GM18907 (cell line): ENCODE results near the gene ZNF827.

Source experiments
- ATAC-seq: cut with Tn5 transposase; IDR thresholded peaks from one replicate; pipeline ENCODE4 v1.9.1; 2021; ENCODE audit warnings: mild to moderate bottlenecking, moderate library complexity; ENCODE audit not compliant: unreplicated experiment

Gene ZNF827, protein sequence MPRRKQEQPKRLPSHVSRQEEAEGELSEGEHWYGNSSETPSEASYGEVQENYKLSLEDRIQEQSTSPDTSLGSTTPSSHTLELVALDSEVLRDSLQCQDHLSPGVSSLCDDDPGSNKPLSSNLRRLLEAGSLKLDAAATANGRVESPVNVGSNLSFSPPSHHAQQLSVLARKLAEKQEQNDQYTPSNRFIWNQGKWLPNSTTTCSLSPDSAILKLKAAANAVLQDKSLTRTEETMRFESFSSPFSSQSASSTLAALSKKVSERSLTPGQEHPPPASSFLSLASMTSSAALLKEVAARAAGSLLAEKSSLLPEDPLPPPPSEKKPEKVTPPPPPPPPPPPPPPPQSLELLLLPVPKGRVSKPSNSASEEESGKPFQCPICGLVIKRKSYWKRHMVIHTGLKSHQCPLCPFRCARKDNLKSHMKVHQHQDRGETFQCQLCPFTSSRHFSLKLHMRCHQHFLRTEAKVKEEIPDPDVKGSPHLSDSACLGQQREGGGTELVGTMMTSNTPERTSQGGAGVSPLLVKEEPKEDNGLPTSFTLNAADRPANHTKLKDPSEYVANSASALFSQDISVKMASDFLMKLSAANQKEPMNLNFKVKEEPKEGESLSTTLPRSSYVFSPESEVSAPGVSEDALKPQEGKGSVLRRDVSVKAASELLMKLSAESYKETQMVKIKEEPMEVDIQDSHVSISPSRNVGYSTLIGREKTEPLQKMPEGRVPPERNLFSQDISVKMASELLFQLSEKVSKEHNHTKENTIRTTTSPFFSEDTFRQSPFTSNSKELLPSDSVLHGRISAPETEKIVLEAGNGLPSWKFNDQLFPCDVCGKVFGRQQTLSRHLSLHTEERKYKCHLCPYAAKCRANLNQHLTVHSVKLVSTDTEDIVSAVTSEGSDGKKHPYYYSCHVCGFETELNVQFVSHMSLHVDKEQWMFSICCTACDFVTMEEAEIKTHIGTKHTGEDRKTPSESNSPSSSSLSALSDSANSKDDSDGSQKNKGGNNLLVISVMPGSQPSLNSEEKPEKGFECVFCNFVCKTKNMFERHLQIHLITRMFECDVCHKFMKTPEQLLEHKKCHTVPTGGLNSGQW

GRCh38 chr4:145938618-145939440, at the start of gene ZNF827:
Gene ZNF827 (minus strand): TSS chr4:145938823. CDS start chr4:145938407, 416 bp downstream.
- peak; percentile 38 for ATAC-seq

- ATAC-seq = no peak
These were observed 45.9 kb upstream of the ZNF827 start for GRCh38 chr4:145984563-145984962.

DNA sequence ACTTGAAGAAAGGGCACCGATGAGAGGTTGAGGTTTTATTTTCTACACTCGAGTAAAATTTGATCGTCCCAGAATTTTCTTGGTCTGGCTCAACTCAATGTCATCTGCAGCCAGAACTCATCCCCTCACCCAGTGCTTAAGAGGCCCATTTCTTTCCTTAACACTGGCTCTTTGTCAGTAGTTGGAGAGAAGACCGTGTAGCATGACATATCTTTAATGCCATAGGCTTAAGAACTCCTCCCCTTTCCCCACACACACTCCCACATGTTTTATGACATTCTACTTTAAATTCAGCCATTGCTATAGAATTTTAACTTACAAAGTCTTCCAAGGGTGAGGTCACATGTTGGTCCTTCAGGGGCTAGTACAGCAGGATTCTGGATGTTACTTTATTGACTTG, 44.2 kb upstream of the ZNF827 start:
- no peak for ATAC-seq

- ATAC-seq = no peak
These were observed 40.5 kb upstream of the ZNF827 start for GRCh38 chr4:145979160-145979559.

GRCh38 chr4:145976680-145977079, 38.1 kb upstream of the ZNF827 start:
- ATAC-seq = no peak

- ATAC-seq = no peak
These were observed 21.4 kb upstream of the ZNF827 start for GRCh38 chr4:145960012-145960411.

DNA sequence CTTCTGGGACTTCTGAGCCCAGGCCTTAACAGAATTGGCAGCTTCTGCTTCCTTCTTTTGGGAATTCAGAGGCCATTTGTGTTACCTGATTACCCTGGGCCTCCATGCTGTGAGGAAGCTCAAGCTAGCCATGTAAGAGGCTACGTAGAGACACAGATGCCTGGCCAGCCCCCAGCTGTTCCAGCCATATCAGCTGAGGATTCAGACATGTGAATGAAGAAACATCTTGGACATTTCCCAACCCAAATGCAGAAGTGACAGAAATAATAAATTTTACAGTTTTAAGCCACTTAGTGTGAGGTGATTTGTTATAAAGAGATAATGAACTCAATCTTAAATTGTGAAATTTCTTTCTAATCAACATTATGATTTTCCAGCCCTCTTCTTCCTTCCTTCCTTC, 18.7 kb upstream of the ZNF827 start:
- no peak for ATAC-seq

GRCh38 chr4:145956288-145956890, 17.8 kb upstream of the ZNF827 start:
- peak; percentile 56 for ATAC-seq

- ATAC-seq = no peak
These were observed 16.3 kb upstream of the ZNF827 start for GRCh38 chr4:145954924-145955339.

DNA sequence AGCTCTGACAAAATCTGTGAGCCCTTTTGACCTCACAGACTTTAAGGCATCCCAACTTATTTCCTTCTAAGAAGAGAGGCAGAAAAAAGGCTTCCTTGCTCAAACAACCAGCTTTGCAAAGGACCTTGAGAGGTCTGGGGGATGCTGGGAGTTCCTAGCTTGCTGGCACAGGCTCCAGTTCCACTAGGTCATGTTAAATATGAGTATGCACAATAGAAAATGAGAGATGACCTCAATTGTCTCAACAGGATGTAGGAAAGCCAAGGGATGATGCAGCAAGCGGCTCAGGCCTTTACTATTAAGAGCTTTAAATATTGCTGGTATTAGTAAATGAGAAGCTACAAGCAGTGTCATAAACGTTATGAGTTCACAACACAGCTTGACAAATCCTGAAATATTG, 13.3 kb upstream of the ZNF827 start:
- no peak for ATAC-seq

- ATAC-seq = no peak
These were observed 7.0 kb upstream of the ZNF827 start for GRCh38 chr4:145945431-145946155.

DNA sequence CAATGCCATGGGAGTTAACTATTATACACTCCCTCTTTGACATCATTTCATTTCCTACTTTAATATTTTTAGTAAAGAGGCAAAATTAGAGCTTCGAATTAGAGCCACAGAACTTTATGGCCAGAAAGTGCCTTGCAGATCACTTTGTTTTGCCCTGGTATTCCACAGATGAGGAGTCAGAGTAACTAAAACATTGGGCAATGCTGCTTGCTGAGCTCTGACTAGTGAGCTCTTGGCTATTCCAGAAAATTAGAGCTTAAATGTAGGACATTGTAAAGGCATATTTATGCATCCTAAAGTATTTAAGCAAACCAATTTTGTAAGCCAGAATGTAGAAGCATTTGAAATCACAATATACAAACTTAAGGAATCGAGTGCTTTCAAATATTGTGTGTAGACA, 6.3 kb upstream of the ZNF827 start:
- ATAC-seq = no peak

- no peak for ATAC-seq
These were observed 1.2 kb upstream of the ZNF827 start for GRCh38 chr4:145939856-145940255.

- no peak for ATAC-seq
These were observed 773 bp upstream of the ZNF827 start for GRCh38 chr4:145939441-145939750.

- ATAC-seq = peak; percentile 20
These were observed 532 bp downstream of the ZNF827 start for GRCh38 chr4:145937971-145938611.

DNA sequence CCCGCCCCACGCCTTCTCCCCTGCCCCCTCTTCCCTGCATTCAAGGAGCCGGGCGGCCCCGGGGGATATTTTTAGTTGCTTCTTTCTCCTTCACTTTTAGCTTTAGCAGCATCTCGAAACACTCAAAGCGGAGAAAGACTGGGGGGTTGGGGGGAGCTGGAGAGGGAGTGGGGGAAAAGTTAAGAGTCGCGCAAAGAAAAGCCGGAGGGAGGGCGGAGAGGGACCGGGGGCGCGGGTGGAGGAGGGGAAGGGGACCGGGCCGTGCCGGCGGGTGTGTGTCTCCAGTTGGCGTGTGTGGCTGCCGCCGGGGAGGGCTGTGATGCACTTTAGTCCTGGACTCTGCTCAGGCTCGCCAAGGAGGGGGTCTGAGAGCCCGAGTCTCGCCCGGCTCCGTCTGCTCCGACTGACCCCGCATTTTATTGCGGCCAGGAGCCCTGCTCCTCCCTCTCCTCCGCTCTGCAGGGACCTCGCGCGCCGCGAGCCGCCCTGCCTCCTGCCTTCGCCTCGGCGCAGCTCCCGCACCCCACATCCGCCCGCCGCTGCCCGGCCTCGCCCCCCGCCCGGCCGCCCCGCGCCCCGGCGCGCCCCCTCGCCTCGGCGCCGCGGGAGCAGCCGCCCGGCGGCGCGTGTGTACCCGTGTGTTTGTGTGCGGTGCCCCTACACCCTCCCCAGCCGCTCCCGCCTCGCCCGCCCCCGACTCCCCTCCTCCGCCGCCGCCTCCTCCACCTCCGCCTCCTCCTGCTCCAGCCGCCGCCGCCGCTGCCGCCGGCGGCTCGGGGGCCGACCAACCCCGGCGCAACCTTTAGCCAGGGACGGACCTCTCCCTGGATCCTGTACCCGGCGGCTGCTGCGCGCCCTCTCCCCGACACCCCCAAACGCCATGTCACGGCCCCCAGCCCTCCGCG, 1.4 kb downstream of the ZNF827 start:
- ATAC-seq = peak; percentile 21

DNA sequence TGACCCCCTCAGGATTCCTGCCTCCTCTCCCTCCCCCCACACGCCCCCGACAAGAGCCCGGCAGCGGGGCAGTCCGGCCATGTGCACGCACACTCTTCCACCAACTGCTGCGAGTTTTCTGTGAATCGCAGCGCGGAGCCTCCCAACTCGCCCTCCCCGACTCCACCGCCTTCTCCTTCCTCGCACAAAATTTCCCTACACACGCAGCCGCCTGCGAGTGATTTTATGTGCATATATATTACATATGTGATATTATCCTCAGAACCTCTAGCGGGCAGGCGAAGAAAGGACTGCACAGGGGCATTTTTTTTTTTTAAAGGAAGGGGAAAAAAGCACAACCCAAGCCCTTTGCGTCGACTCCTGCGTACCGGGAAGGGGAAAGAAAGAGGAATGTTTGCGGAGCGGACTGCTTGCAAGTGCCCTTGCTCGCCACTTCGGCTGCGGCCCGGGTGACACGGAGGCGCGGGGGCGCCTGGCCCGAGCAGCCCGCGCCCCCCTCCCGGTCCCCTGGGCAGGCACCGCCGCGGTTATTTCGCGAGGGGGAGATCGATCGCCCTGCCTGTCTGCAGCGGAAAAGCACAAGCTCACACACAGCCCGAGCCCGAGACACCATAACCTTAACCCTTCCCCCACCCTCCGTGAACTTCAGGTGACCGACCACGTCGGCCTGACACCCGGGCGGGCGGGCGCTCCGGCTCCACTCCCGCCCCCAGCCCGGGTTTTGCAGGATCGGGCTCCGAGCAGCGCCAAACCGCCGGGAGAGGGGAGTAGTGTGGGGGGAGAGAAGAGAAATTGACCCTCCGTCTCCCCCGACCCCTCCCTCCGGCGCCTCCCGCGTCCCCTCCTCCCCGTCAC, 2.3 kb downstream of the ZNF827 start:
- ATAC-seq = peak; percentile 61
